Middle frontal gyrus (tissue), 1 donor: ENCODE data around the gene OR51B6.
"Not testable (repeated sequence)": the region's sequence is repeated elsewhere in the genome, so short reads cannot be mapped to it uniquely, and the experiment has no call there.

Source experiments
- DNase-seq: peaks from one replicate; pipeline ENCODE4 v3.0.0-alpha.2; 2015; ENCODE audit warnings: low spot score; ENCODE audit errors: extremely low spot score

OR51B6 gene

GRCh38 chr11:5351208-5351607, at the start of gene OR51B6:
Gene OR51B6, plus strand, starts transcription at chr11:5351508. Its CDS starts 0 bp downstream, at chr11:5351508.
- no peak for DNase-seq

- no peak for DNase-seq
Measured at GRCh38 chr11:5301846-5302245, 49.5 kb upstream of the OR51B6 start, which contains the start of gene OR51B4. Gene OR51B4, minus strand, starts transcription at chr11:5301946. Its CDS starts 0 bp downstream, at chr11:5301946.

- no peak for DNase-seq
Measured at GRCh38 chr11:5303626-5304025, 47.7 kb upstream of the OR51B6 start.

GRCh38 chr11:5304046-5304445, 47.3 kb upstream of the OR51B6 start:
- DNase-seq = no peak

- no peak for DNase-seq
Measured at GRCh38 chr11:5307256-5308019, 43.9 kb upstream of the OR51B6 start.

GRCh38 chr11:5310423-5310822, 40.9 kb upstream of the OR51B6 start:
- no peak for DNase-seq

GRCh38 chr11:5313326-5314023, 37.8 kb upstream of the OR51B6 start:
- DNase-seq = not testable (repeated sequence)

GRCh38 chr11:5317292-5317691, 34.0 kb upstream of the OR51B6 start:
- DNase-seq = no peak

GRCh38 chr11:5324197-5324596, 27.1 kb upstream of the OR51B6 start, which contains the start of gene OR51B2:
Gene OR51B2, minus strand, starts transcription at chr11:5324297. Its CDS starts 0 bp downstream, at chr11:5324297.
- DNase-seq = no peak

GRCh38 chr11:5335170-5335569, 16.1 kb upstream of the OR51B6 start:
- no peak for DNase-seq

- no peak for DNase-seq
Measured at GRCh38 chr11:5336331-5336730, 15.0 kb upstream of the OR51B6 start.

GRCh38 chr11:5337253-5337652, 14.1 kb upstream of the OR51B6 start:
- DNase-seq = not testable (repeated sequence)

GRCh38 chr11:5339771-5340322, 11.5 kb upstream of the OR51B6 start:
- no peak for DNase-seq

- no peak for DNase-seq
Measured at GRCh38 chr11:5343474-5344335, 7.6 kb upstream of the OR51B6 start, which contains the start of gene OR51B5. Gene OR51B5, minus strand, starts transcription at chr11:5343524. Its CDS starts 0 bp downstream, at chr11:5343524.

GRCh38 chr11:5345831-5346230, 5.5 kb upstream of the OR51B6 start:
- no peak for DNase-seq

- no peak for DNase-seq
Measured at GRCh38 chr11:5348551-5349194, 2.6 kb upstream of the OR51B6 start.

GRCh38 chr11:5349550-5349949, 1.8 kb upstream of the OR51B6 start:
- no peak for DNase-seq

- not testable (repeated sequence) for DNase-seq
Measured at GRCh38 chr11:5356031-5356430, 4.7 kb downstream of the OR51B6 start.

- no peak for DNase-seq
Measured at GRCh38 chr11:5362017-5362625, 10.8 kb downstream of the OR51B6 start.

- DNase-seq = no peak
Measured at GRCh38 chr11:5363679-5364078, 12.4 kb downstream of the OR51B6 start.
